ENCODE results near the gene NSRP1.
A peak's percentile ranks its signal among the peaks of the same experiment; 100 is the strongest.
"Not testable (repeated sequence)": the region's sequence is repeated elsewhere in the genome, so short reads cannot be mapped to it uniquely, and the experiment has no call there.

The NSRP1 gene

DNA sequence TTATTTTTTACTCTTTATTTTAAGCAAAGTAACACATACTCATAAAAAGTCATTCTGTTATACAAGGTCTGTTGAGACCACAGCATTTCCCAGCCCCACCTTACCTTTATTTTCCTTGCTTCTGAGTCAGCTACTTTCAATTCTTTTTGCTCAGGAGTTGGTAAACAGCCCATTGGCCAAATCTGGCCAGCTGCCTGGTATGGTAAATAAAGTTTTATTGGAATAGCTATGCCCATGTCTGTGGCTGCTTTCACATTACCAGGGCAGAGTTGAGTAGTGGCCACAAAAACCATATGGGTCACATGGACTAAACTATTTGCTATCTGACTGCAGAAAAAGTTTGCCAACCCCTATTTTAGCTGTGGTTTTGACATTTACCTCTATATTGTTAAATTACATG lies 3.4 kb upstream of the NSRP1 start:
- DNase-seq (no peak), ATAC-seq (ENCODE audit: insufficient read depth, low read depth) (no peak)
- Histone ChIP-seq H3K36me3 (ENCODE audit: insufficient read depth, low read length) (0 out of 2 replicates have a peak, but pooled peaks cover under 1% of the 10 kb centered on the region), H3K9me3 (ENCODE audit: insufficient read depth, low read length, severe bottlenecking) (no peaks in the 10 kb centered on the region), H3K9ac (ENCODE audit: low read depth, low read length) (no peak overlapping the region), H3K4me1 (ENCODE audit: insufficient read depth, low read length) (peaks cover 12% of the 10 kb centered on the region), H3K27ac (ENCODE audit: low read length) (no peak overlapping the region), H3K79me2 (ENCODE audit: insufficient read depth, low read length) (peaks cover 20% of the 10 kb centered on the region), H3K4me3 (ENCODE audit: low read depth in 1 of 2, low read length in 2 of 2) (no peak overlapping the region), H3K4me2 (ENCODE audit: insufficient read depth, low read length) (no peak overlapping the region), H3K27me3 (ENCODE audit: insufficient read depth, low read length, poor library complexity) (peaks cover 3% of the 10 kb centered on the region), H4K20me1 (ENCODE audit: insufficient read depth, low read length) (no peaks in the 10 kb centered on the region), H2AFZ (ENCODE audit: low read depth, low read length) (no peak overlapping the region)
- TF ChIP-seq, protein P1, sequence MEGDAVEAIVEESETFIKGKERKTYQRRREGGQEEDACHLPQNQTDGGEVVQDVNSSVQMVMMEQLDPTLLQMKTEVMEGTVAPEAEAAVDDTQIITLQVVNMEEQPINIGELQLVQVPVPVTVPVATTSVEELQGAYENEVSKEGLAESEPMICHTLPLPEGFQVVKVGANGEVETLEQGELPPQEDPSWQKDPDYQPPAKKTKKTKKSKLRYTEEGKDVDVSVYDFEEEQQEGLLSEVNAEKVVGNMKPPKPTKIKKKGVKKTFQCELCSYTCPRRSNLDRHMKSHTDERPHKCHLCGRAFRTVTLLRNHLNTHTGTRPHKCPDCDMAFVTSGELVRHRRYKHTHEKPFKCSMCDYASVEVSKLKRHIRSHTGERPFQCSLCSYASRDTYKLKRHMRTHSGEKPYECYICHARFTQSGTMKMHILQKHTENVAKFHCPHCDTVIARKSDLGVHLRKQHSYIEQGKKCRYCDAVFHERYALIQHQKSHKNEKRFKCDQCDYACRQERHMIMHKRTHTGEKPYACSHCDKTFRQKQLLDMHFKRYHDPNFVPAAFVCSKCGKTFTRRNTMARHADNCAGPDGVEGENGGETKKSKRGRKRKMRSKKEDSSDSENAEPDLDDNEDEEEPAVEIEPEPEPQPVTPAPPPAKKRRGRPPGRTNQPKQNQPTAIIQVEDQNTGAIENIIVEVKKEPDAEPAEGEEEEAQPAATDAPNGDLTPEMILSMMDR (IDR thresholded peaks at IDR 0.05; ENCODE audit: borderline replicate concordance, extremely low read depth, low read length, poor library complexity, severe bottlenecking) = no peak
- TF ChIP-seq EZH2 (IDR thresholded peaks at IDR 0.05; ENCODE audit: borderline replicate concordance, low read depth, low read length, severe bottlenecking) = no peak

DNA sequence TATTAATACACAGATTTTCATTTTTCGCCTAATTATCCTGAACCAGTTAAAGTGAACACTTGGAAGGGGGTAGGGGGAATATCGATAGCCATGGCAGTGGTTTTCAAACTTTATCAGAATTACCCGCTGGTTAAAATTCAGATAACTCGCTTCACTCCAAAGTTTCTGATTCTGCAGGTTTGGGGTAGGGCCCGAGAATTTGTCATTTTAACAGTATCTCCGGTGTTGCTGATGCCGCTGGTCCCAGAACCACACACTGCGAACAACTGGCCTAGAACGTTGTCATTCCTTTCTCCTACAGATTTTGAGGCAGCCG lies 313 bp upstream of the NSRP1 start:
- peak overlapping the region; percentile 45 to 63 for H3K4me3 ChIP-seq (ENCODE audit: low read depth in 1 of 2, low read length in 2 of 2)
- no peaks in the 10 kb centered on the region for H3K27me3 ChIP-seq (ENCODE audit: insufficient read depth, low read length, poor library complexity)
- H3K4me1 ChIP-seq (ENCODE audit: insufficient read depth, low read length) = peaks cover 38% of the 10 kb centered on the region
- peak overlapping the region; percentile 90 for H2AFZ ChIP-seq (ENCODE audit: low read depth, low read length)
- H3K9ac ChIP-seq (ENCODE audit: low read depth, low read length) = peak overlapping the region; percentile 68
- peak overlapping the region; percentile 91 for H3K27ac ChIP-seq (ENCODE audit: low read length)
- no peaks in the 10 kb centered on the region for H3K9me3 ChIP-seq (ENCODE audit: insufficient read depth, low read length, severe bottlenecking)
- peaks cover 19% of the 10 kb centered on the region; the same call in 1 of the 2 replicates for H3K36me3 ChIP-seq (ENCODE audit: insufficient read depth, low read length)
- H3K79me2 ChIP-seq (ENCODE audit: insufficient read depth, low read length) = peaks cover 51% of the 10 kb centered on the region
- DNase-seq (no peak), ATAC-seq (ENCODE audit: insufficient read depth, low read depth) (peak; percentile 43)
- H3K4me2 ChIP-seq (ENCODE audit: insufficient read depth, low read length) = peak overlapping the region; percentile 71
- no peak for TF ChIP-seq EZH2 (IDR thresholded peaks at IDR 0.05; ENCODE audit: borderline replicate concordance, low read depth, low read length, severe bottlenecking)
- TF ChIP-seq, protein P1 (IDR thresholded peaks at IDR 0.05; ENCODE audit: borderline replicate concordance, extremely low read depth, low read length, poor library complexity, severe bottlenecking) = no peak
- peaks cover 4% of the 10 kb centered on the region; the same call in 1 of the 2 replicates for H4K20me1 ChIP-seq (ENCODE audit: insufficient read depth, low read length)

DNA sequence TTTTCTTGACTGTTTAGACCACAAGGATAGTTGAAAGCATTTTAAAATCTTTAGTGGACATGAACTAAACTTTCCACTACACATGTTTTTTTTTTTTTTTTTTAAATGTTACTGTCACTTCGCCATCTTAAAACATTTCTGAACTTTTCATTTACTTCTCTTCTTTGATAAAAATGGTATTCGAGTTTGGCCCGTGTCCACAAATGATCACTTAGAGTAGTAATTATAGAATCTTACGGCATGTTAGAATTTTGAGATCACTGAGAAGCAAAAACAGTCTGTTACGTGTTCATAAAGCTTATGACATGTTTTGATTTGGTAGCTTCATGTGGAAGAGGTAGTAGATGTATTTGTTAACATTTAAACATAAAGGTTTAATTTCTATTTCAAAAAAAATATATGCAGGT lies 1.1 kb downstream of the NSRP1 start:
- ATAC-seq (ENCODE audit: insufficient read depth, low read depth) = no peak
- Histone ChIP-seq H3K9me3 (ENCODE audit: insufficient read depth, low read length, severe bottlenecking) (no peaks in the 10 kb centered on the region), H3K4me1 (ENCODE audit: insufficient read depth, low read length) (peaks cover 38% of the 10 kb centered on the region), H3K4me2 (ENCODE audit: insufficient read depth, low read length) (peak overlapping the region; percentile 71), H3K4me3 (ENCODE audit: low read depth in 1 of 2, low read length in 2 of 2) (peak overlapping the region; percentile 45 to 63), H3K27me3 (ENCODE audit: insufficient read depth, low read length, poor library complexity) (no peaks in the 10 kb centered on the region), H3K9ac (ENCODE audit: low read depth, low read length) (peak overlapping the region; percentile 68), H3K36me3 (ENCODE audit: insufficient read depth, low read length) (peaks cover 22% of the 10 kb centered on the region; the same call in 1 of the 2 replicates), H3K79me2 (ENCODE audit: insufficient read depth, low read length) (peaks cover 64% of the 10 kb centered on the region), H2AFZ (ENCODE audit: low read depth, low read length) (no peak overlapping the region), H4K20me1 (ENCODE audit: insufficient read depth, low read length) (peaks cover 9% of the 10 kb centered on the region; the same call in 1 of the 2 replicates), H3K27ac (ENCODE audit: low read length) (peak overlapping the region; percentile 91)
- TF ChIP-seq EZH2 (IDR thresholded peaks at IDR 0.05; ENCODE audit: borderline replicate concordance, low read depth, low read length, severe bottlenecking) = no peak
- TF ChIP-seq, protein P1 (IDR thresholded peaks at IDR 0.05; ENCODE audit: borderline replicate concordance, extremely low read depth, low read length, poor library complexity, severe bottlenecking) = no peak
- DNase-seq = no peak

DNA sequence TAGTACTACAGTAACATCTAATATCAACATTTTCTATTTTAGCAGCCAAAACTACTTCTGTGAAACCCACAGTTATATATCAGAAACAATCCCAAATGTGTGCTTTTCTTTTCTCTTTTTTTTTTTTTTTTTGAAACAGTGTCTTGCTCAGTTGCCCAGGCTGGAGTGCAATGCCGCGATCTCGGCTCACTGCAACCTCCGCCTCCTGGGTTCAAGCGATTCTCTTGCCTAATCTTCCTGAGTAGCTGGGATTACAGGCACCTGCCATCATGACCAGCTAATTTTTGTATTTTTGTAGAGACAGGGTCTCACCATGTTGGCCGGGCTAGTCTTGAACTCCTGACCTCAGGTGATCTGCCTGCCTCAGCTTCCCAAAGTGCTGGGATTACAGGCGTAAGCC lies 2.0 kb downstream of the NSRP1 start:
- H4K20me1 ChIP-seq (ENCODE audit: insufficient read depth, low read length); H3K27ac ChIP-seq (ENCODE audit: low read length); ATAC-seq (ENCODE audit: insufficient read depth, low read depth); DNase-seq; H2AFZ ChIP-seq (ENCODE audit: low read depth, low read length); H3K9me3 ChIP-seq (ENCODE audit: insufficient read depth, low read length, severe bottlenecking); H3K27me3 ChIP-seq (ENCODE audit: insufficient read depth, low read length, poor library complexity): not testable (repeated sequence)
- peak overlapping the region; percentile 68; the same call in 1 of the 2 replicates for H3K9ac ChIP-seq (ENCODE audit: low read depth, low read length)
- peaks cover 38% of the 10 kb centered on the region for H3K4me1 ChIP-seq (ENCODE audit: insufficient read depth, low read length)
- H3K4me3 ChIP-seq (ENCODE audit: low read depth in 1 of 2, low read length in 2 of 2) = peak overlapping the region in 1 of 2 experiments; percentile 63; a peak in 1 of 4 replicates
- H3K4me2 ChIP-seq (ENCODE audit: insufficient read depth, low read length) = peak overlapping the region; percentile 71
- H3K36me3 ChIP-seq (ENCODE audit: insufficient read depth, low read length) = peaks cover 24% of the 10 kb centered on the region; the same call in 1 of the 2 replicates
- peaks cover 73% of the 10 kb centered on the region for H3K79me2 ChIP-seq (ENCODE audit: insufficient read depth, low read length)

Measured in DND-41 (cell line).